Measurements from ENCODE around the gene SLCO3A1.

Gene SLCO3A1

DNA sequence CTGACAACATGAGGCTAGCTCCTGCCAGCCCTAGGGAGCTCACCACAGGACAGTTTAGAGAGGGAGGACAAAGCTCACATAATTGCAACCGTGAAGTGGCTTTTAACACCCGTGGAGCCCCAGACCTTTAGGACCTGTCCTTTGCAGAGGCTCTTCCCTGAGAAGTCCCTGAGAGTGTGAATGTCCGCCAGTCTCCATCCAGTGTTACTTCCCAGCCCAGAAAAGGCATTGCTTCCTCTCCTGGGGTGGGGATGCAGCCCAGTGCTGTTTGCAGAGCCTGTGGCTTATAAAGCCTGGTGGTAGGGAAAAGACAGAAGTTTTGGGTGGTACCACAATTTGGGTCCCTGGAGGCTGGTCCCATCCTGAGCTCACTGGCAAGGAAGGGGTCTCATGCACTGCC lies 182.0 kb downstream of the SLCO3A1 start:
- Histone ChIP-seq H3K9ac (ENCODE audit: low read length) (no peak overlapping the region), H3K27me3 (ENCODE audit: control insufficient read depth in 1 of 2, insufficient read depth in 2 of 2, low read length in 2 of 2) (no peaks in the 10 kb centered on the region), H3K9me3 (ENCODE audit: low read length) (no peaks in the 10 kb centered on the region), H3K4me1 (ENCODE audit: insufficient read depth, low read length) (no peaks in the 10 kb centered on the region), H3K36me3 (ENCODE audit: insufficient read depth, low read length) (no peaks in the 10 kb centered on the region), H3K27ac (ENCODE audit: low read depth, low read length) (no peak overlapping the region), H3K4me3 (ENCODE audit: low read depth in 1 of 2, low read length in 2 of 2) (no peak overlapping the region)

DNA sequence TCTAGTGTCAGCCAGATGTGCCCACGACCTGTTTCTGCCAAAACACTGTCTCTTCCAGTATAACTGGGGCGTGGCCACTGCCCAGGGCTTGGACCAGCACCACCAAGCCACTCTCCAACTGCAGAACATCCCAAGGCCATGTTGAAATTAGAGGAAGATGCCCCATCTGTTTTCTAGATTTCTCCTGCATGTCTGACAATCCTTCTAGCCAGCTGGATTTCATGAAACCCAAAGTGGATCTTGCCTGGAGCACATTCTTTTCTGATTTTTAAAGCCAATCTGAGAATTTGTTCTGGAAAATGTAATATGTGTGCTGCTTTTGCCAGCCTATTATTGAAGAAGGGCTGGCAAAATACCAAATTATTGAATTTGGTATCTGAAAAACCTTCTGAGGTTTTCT lies 182.5 kb downstream of the SLCO3A1 start:
- no peak overlapping the region for H3K9ac ChIP-seq (ENCODE audit: low read length)
- H3K9me3 ChIP-seq (ENCODE audit: low read length) = no peaks in the 10 kb centered on the region
- H3K27me3 ChIP-seq (ENCODE audit: control insufficient read depth in 1 of 2, insufficient read depth in 2 of 2, low read length in 2 of 2) = no peaks in the 10 kb centered on the region
- no peak overlapping the region for H3K27ac ChIP-seq (ENCODE audit: low read depth, low read length)
- H3K4me1 ChIP-seq (ENCODE audit: insufficient read depth, low read length) = no peaks in the 10 kb centered on the region
- no peaks in the 10 kb centered on the region for H3K36me3 ChIP-seq (ENCODE audit: insufficient read depth, low read length)
- no peak overlapping the region for H3K4me3 ChIP-seq (ENCODE audit: low read depth in 1 of 2, low read length in 2 of 2)

DNA sequence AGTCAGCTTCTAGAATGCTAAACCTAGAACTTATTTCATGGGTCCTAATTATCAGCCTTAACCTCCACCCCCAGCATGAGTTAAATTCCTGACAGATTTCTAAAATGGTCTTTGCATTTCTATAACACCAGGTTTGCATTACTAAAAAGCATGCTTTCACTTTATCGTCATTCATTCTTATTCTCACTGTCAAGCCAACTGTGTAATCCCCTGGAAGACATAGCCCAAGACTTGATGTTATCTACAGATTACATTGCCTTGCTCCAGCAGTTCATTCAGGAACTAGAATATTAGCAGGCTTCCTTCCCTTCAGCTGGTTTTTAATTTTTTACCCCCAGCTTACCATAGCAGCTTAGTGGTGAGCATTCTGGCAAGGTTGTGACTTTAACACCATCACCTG lies 184.0 kb downstream of the SLCO3A1 start:
- no peaks in the 10 kb centered on the region for H3K27me3 ChIP-seq (ENCODE audit: control insufficient read depth in 1 of 2, insufficient read depth in 2 of 2, low read length in 2 of 2)
- H3K4me1 ChIP-seq (ENCODE audit: insufficient read depth, low read length) = peaks cover 3% of the 10 kb centered on the region
- H3K4me3 ChIP-seq (ENCODE audit: low read depth in 1 of 2, low read length in 2 of 2) = no peak overlapping the region
- no peak overlapping the region for H3K9ac ChIP-seq (ENCODE audit: low read length)
- no peak overlapping the region for H3K27ac ChIP-seq (ENCODE audit: low read depth, low read length)
- H3K9me3 ChIP-seq (ENCODE audit: low read length) = no peaks in the 10 kb centered on the region
- no peaks in the 10 kb centered on the region for H3K36me3 ChIP-seq (ENCODE audit: insufficient read depth, low read length)

DNA sequence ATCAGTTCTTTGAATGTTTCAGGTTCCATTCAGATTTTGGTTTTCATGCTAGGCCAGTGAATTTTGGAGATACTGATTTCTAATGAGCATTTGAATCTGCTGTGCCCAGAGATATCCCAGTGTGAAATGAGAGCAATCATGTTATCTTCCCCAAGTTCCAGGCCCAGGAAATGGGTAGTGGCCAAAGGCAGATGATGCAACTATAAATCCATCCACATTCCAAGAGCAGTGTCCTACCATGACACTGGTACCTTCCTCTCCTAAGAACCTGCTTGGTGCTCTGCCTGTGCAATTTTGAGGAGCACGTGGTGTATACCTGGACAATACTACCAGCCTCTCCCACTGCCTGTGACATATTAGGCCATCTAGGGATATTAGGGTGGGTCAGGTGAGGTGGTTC lies 186.8 kb downstream of the SLCO3A1 start:
- Histone ChIP-seq H3K9ac (ENCODE audit: low read length) (no peak overlapping the region), H3K9me3 (ENCODE audit: low read length) (no peaks in the 10 kb centered on the region), H3K27ac (ENCODE audit: low read depth, low read length) (no peak overlapping the region), H3K4me3 (ENCODE audit: low read depth in 1 of 2, low read length in 2 of 2) (no peak overlapping the region), H3K36me3 (ENCODE audit: insufficient read depth, low read length) (no peaks in the 10 kb centered on the region), H3K4me1 (ENCODE audit: insufficient read depth, low read length) (peaks cover 3% of the 10 kb centered on the region), H3K27me3 (ENCODE audit: control insufficient read depth in 1 of 2, insufficient read depth in 2 of 2, low read length in 2 of 2) (no peaks in the 10 kb centered on the region)

DNA sequence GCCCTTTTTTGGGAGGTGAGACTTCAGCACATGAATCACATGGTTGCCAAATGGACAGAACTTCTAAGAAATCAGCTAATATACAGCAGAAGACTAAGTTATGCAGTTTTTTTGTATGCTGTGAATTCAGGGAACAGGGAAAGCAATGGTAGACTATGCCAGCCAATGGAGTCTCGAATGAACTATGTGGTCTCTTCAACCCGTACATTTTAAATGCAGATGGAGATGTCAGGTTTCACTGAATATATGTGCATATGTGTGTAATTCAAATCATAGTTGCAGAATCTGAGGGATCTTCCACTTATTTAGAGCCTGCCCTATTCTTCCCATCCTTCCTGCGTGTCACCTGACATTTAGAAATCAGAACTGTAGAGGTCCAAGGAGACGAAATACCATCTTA lies 187.9 kb downstream of the SLCO3A1 start:
- no peak overlapping the region for H3K4me3 ChIP-seq (ENCODE audit: low read depth in 1 of 2, low read length in 2 of 2)
- no peak overlapping the region for H3K27ac ChIP-seq (ENCODE audit: low read depth, low read length)
- H3K9ac ChIP-seq (ENCODE audit: low read length) = no peak overlapping the region
- no peaks in the 10 kb centered on the region for H3K36me3 ChIP-seq (ENCODE audit: insufficient read depth, low read length)
- no peaks in the 10 kb centered on the region for H3K27me3 ChIP-seq (ENCODE audit: control insufficient read depth in 1 of 2, insufficient read depth in 2 of 2, low read length in 2 of 2)
- peaks cover 3% of the 10 kb centered on the region for H3K4me1 ChIP-seq (ENCODE audit: insufficient read depth, low read length)
- no peaks in the 10 kb centered on the region for H3K9me3 ChIP-seq (ENCODE audit: low read length)

DNA sequence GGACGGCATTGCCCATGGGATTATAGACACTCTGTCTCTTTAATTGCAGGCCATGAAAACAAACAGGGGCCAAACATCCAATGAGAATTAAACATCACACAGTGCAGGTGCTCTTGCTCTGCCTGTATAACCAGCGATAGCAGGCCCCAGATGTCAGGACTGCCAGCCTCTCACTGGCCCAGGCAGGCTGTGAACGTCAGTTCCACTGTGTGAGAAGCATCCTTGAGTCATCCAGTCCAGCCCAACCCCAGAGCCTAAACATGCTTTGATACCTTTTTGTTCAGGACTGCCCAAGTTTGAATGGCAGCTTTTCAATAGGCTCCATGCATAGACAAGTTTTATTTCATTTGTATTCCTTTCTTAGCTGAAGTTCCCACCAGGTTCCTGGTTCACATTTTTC lies 189.8 kb downstream of the SLCO3A1 start:
- H3K4me1 ChIP-seq (ENCODE audit: insufficient read depth, low read length) = peaks cover 3% of the 10 kb centered on the region
- no peaks in the 10 kb centered on the region for H3K27me3 ChIP-seq (ENCODE audit: control insufficient read depth in 1 of 2, insufficient read depth in 2 of 2, low read length in 2 of 2)
- H3K9ac ChIP-seq (ENCODE audit: low read length) = no peak overlapping the region
- no peak overlapping the region for H3K27ac ChIP-seq (ENCODE audit: low read depth, low read length)
- no peak overlapping the region for H3K4me3 ChIP-seq (ENCODE audit: low read depth in 1 of 2, low read length in 2 of 2)
- no peaks in the 10 kb centered on the region for H3K36me3 ChIP-seq (ENCODE audit: insufficient read depth, low read length)
- H3K9me3 ChIP-seq (ENCODE audit: low read length) = no peaks in the 10 kb centered on the region

DNA sequence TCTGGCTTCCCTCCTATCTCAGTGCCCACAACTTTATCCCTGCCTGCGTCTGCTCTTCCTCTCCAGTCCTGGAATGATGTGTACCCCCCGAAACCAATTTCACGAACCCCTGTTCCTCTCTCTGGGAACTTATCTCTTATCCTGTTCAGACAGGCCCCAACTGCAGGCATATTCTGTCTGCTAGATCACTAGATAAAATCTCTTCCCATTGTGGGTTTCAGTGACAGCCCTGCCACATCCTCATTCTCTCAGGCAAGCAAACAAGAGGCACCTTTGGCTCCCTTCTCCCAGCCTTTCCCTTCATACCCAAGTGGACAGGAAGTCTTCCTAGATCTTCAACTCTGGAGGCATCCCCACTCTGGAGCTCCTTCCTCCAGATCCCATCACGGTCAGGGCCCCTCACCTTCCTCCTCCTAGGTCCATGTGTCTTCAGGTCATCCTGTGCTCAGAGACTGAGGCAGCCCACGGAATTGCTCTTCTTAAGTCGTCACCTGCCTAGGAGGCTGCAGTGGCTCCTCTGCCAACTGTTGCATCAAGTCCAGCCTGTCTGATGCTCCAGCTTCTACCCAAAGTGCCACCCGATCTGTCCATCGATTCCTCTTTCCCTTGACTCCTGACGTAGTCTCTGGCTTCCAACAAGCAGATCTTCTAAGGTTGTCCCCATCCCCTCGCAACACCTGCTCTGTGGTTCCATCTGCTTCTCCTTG lies 190.8 kb downstream of the SLCO3A1 start:
- Histone ChIP-seq H3K27me3 (ENCODE audit: control insufficient read depth in 1 of 2, insufficient read depth in 2 of 2, low read length in 2 of 2) (no peaks in the 10 kb centered on the region), H3K4me3 (ENCODE audit: low read depth in 1 of 2, low read length in 2 of 2) (no peak overlapping the region), H3K36me3 (ENCODE audit: insufficient read depth, low read length) (no peaks in the 10 kb centered on the region), H3K9ac (ENCODE audit: low read length) (no peak overlapping the region), H3K4me1 (ENCODE audit: insufficient read depth, low read length) (peaks cover 3% of the 10 kb centered on the region), H3K9me3 (ENCODE audit: low read length) (no peaks in the 10 kb centered on the region), H3K27ac (ENCODE audit: low read depth, low read length) (no peak overlapping the region)

DNA sequence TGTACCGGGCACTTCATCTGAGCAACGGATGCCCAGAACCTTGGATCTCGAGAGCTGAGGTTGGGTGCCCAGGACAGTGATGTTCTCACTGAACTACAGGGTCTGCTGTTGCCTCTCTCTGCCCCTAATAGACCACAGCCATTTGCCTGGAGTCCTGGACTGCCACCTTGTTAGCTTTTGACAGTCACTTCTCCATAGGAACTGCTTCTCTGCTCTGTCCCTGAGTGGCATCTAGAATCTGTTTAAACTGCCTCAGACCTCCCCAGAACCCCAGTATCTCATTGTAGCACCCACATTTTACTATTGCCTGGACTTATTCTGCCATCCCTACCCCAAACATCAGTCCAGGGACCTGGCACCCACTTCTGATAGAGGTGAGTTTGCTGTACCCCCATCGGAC lies 194.4 kb downstream of the SLCO3A1 start:
- Histone ChIP-seq H3K9ac (ENCODE audit: low read length) (no peak overlapping the region), H3K36me3 (ENCODE audit: insufficient read depth, low read length) (no peaks in the 10 kb centered on the region), H3K4me3 (ENCODE audit: low read depth in 1 of 2, low read length in 2 of 2) (no peak overlapping the region), H3K9me3 (ENCODE audit: low read length) (no peaks in the 10 kb centered on the region), H3K27me3 (ENCODE audit: control insufficient read depth in 1 of 2, insufficient read depth in 2 of 2, low read length in 2 of 2) (no peaks in the 10 kb centered on the region), H3K4me1 (ENCODE audit: insufficient read depth, low read length) (no peaks in the 10 kb centered on the region), H3K27ac (ENCODE audit: low read depth, low read length) (no peak overlapping the region)

DNA sequence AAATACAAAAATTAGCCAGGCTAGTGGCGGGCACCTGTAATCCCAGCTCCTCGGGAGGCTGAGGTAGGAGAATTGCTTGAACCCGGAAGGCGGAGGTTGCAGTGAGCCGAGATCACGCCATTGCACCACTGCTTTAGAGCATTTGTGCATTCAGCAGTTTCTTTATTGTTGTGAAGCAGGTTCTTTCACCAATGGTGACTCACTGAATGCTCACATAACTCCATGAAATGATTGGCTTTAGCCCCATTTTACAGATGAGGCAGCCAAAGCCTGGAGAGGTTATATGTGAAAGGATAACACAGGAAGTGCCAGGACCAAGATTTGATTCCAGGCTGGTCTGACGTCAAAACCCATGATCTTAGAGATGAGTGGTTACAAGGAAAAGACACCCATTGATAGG lies 195.2 kb downstream of the SLCO3A1 start:
- H3K9ac ChIP-seq (ENCODE audit: low read length) = no peak overlapping the region
- H3K9me3 ChIP-seq (ENCODE audit: low read length) = no peaks in the 10 kb centered on the region
- no peak overlapping the region for H3K27ac ChIP-seq (ENCODE audit: low read depth, low read length)
- H3K4me3 ChIP-seq (ENCODE audit: low read depth in 1 of 2, low read length in 2 of 2) = no peak overlapping the region
- H3K36me3 ChIP-seq (ENCODE audit: insufficient read depth, low read length) = no peaks in the 10 kb centered on the region
- H3K27me3 ChIP-seq (ENCODE audit: control insufficient read depth in 1 of 2, insufficient read depth in 2 of 2, low read length in 2 of 2) = no peaks in the 10 kb centered on the region
- H3K4me1 ChIP-seq (ENCODE audit: insufficient read depth, low read length) = no peaks in the 10 kb centered on the region

DNA sequence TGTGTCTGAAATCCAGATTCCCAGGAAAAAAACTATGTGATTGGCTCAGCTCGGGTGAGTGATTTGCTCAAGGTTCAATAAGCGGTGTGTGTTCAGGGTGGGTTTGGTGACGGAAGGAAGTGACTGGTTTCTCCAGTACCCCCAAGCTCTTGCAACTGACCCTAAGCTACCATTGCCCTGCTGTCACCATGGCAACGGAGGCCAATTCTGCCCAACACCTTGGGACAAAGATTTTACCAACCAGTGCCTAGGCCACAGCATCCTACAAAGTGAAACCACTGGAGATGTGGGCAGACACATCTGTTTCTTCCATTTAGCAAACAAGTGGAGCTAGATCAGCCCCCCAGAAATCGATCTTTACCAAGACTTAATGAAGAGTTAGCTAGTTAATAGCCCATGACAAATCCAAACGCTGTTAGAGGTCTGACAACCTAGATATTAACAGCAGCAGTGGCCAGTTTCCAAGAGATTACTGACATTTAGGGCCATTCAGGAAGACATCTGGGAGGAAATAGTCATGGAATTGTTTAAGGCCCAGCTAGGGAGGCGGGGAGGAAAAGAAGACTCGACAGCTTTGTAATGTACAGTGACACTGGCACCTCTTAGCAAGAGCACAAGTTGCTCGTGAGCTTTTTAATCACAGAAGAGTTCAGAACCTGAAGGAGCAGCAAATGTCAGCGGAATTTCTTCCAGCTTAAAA lies 195.9 kb downstream of the SLCO3A1 start:
- no peak overlapping the region for H3K9ac ChIP-seq (ENCODE audit: low read length)
- no peaks in the 10 kb centered on the region for H3K36me3 ChIP-seq (ENCODE audit: insufficient read depth, low read length)
- no peak overlapping the region for H3K4me3 ChIP-seq (ENCODE audit: low read depth in 1 of 2, low read length in 2 of 2)
- no peak overlapping the region for H3K27ac ChIP-seq (ENCODE audit: low read depth, low read length)
- no peaks in the 10 kb centered on the region for H3K27me3 ChIP-seq (ENCODE audit: control insufficient read depth in 1 of 2, insufficient read depth in 2 of 2, low read length in 2 of 2)
- no peaks in the 10 kb centered on the region for H3K4me1 ChIP-seq (ENCODE audit: insufficient read depth, low read length)
- H3K9me3 ChIP-seq (ENCODE audit: low read length) = no peaks in the 10 kb centered on the region

DNA sequence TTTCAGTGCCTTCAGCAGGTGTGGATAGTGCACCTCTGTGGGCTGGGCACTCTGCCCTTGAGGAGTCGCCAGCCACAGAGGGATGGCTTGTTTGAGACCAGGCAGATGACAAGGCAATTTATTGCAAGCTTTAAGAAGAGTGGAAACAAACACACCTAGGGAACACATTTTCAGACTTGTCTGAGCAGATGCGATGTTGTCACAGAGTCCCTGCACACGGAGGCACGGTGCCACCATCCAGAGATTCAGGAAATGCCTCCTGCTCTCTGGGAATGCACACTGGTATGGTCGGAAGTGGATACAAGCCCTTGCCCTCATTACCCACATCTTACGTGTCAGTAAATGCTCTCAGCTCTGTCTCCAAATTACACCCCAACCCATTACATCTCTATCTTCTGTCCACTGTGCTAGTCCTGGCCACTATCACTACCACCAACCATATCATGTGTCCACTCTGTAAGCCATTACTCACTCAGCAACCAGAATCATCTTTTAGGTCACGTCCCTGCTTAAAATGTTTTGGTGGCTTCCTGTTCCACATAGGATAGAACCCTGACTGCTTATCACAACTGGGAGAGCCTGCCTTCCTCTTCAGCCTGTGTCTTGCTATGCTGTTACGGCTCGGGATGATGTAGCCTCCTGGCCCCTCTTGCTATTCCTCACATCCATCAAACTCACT lies 196.9 kb downstream of the SLCO3A1 start:
- Histone ChIP-seq H3K36me3 (ENCODE audit: insufficient read depth, low read length) (no peaks in the 10 kb centered on the region), H3K4me1 (ENCODE audit: insufficient read depth, low read length) (no peaks in the 10 kb centered on the region), H3K27me3 (ENCODE audit: control insufficient read depth in 1 of 2, insufficient read depth in 2 of 2, low read length in 2 of 2) (no peaks in the 10 kb centered on the region), H3K27ac (ENCODE audit: low read depth, low read length) (no peak overlapping the region), H3K4me3 (ENCODE audit: low read depth in 1 of 2, low read length in 2 of 2) (no peak overlapping the region), H3K9me3 (ENCODE audit: low read length) (no peaks in the 10 kb centered on the region), H3K9ac (ENCODE audit: low read length) (no peak overlapping the region)
